HFFc6 (cell line): ENCODE measurements around the gene ADAMTS7. TPM values are rescaled to one million over a fixed set of nuclear protein-coding genes. Genes with fewer than 3 reads are reported as not detected.
A peak's percentile ranks its signal among the peaks of the same experiment; 100 is the strongest.
"Not testable (repeated sequence)": the region's sequence is repeated elsewhere in the genome, so short reads cannot be mapped to it uniquely, and the experiment has no call there.

ENCODE experiments used
- DNase-seq: peaks from one replicate; pipeline ENCODE4 v3.0.0-alpha.2; 2018
- H3K27ac Mint-ChIP-seq: 2 replicates; pipeline ENCODE4 v1.8.0; 2020; ENCODE audit warnings: mild to moderate bottlenecking, mixed read lengths
- H3K27me3 Mint-ChIP-seq: 2 replicates; pipeline ENCODE4 v1.8.0; 2021; ENCODE audit warnings: mild to moderate bottlenecking, moderate library complexity, mixed read lengths; ENCODE audit not compliant: insufficient read depth
- H3K36me3 Mint-ChIP-seq: 2 replicates; pipeline ENCODE4 v1.8.0; 2021; ENCODE audit warnings: low read depth, mixed read lengths
- H3K4me1 Mint-ChIP-seq: 2 replicates; pipeline ENCODE4 v1.8.0; 2020; ENCODE audit warnings: low read depth, mixed read lengths
- H3K4me3 Mint-ChIP-seq: 2 replicates; pipeline ENCODE4 v1.8.0; 2020; ENCODE audit warnings: mild to moderate bottlenecking, moderate library complexity, mixed read lengths
- H3K9me3 Mint-ChIP-seq: 2 replicates; pipeline ENCODE4 v1.8.0; 2020; ENCODE audit warnings: mild to moderate bottlenecking, mixed read lengths
- total RNA-seq, 6 experiments: library from RNA; stranded (reverse); fragmentation: NEBNext Ultra II Directional; extraction: Animal tissue kit (Norgen Biotek cat#: 25700); gene quantifications; 2 replicates in 1 of 6; 3 replicates in 5 of 6; pipeline ENCODE4 v1.2.3, GENCODE V29; 2021
- TF ChIP-seq, protein P1 (sequence below): fragments of 200-600 bp; sonication (generic); IDR thresholded peaks from 2 replicates; pipeline ENCODE4 v1.5.0; 2021; ENCODE audit warnings: antibody characterized with exemption, mild to moderate bottlenecking

The ADAMTS7 gene
- total RNA-seq, 6 experiments from 2014 or later, result 0.39 to 0.66 (median 0.59) TPM

DNA sequence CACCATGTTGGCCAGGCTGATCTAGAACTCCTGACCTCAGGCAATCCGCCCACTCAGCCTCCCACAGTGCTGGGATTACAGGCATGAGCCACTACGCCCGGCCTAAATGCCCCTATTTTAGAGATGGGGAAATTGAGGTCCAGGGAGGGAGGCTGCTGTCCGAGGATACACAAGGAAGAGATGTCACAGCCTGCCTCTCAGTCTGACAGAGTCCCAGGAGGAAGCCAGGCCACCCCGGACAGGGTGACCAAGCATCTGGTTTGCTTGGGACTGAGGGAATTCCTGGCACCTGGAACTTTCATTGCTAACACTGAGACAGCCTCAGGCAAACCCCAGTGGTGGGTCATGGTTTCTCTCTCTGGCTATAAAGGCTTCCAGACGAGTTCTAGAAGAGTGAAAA, 30.6 kb upstream of the ADAMTS7 start:
- Mint-ChIP-seq H3K9me3 (no peaks in the 10 kb centered on the region), H3K27me3 (peaks cover 26% of the 10 kb centered on the region), H3K4me1 (peaks cover 12% of the 10 kb centered on the region)

DNA sequence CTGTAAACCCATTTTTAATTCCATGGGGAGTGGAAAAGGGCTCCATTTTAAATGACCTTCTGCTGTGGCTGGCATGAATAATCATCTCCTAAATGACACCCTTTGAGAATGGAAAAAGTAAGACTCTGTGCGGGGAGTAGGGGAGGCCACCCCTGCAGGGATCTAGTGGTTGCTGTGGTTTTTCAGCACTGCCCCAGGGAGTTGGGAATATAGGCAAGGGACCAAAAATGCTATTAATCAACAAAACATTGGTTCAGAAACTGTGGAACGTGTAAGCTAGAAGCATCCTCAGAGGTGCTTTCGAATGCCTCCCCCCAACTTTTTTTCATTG, 30.1 kb upstream of the ADAMTS7 start:
- peaks cover 26% of the 10 kb centered on the region for H3K27me3 Mint-ChIP-seq

More for the DNA sequence above, 30.6 kb upstream of the ADAMTS7 start:
- no peak overlapping the region for H3K27ac Mint-ChIP-seq
- H3K4me3 Mint-ChIP-seq, result no peak overlapping the region
- H3K36me3 Mint-ChIP-seq, result no peaks in the 10 kb centered on the region
- TF ChIP-seq, protein P1, sequence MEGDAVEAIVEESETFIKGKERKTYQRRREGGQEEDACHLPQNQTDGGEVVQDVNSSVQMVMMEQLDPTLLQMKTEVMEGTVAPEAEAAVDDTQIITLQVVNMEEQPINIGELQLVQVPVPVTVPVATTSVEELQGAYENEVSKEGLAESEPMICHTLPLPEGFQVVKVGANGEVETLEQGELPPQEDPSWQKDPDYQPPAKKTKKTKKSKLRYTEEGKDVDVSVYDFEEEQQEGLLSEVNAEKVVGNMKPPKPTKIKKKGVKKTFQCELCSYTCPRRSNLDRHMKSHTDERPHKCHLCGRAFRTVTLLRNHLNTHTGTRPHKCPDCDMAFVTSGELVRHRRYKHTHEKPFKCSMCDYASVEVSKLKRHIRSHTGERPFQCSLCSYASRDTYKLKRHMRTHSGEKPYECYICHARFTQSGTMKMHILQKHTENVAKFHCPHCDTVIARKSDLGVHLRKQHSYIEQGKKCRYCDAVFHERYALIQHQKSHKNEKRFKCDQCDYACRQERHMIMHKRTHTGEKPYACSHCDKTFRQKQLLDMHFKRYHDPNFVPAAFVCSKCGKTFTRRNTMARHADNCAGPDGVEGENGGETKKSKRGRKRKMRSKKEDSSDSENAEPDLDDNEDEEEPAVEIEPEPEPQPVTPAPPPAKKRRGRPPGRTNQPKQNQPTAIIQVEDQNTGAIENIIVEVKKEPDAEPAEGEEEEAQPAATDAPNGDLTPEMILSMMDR, result no peak
- no peak for DNase-seq

DNA sequence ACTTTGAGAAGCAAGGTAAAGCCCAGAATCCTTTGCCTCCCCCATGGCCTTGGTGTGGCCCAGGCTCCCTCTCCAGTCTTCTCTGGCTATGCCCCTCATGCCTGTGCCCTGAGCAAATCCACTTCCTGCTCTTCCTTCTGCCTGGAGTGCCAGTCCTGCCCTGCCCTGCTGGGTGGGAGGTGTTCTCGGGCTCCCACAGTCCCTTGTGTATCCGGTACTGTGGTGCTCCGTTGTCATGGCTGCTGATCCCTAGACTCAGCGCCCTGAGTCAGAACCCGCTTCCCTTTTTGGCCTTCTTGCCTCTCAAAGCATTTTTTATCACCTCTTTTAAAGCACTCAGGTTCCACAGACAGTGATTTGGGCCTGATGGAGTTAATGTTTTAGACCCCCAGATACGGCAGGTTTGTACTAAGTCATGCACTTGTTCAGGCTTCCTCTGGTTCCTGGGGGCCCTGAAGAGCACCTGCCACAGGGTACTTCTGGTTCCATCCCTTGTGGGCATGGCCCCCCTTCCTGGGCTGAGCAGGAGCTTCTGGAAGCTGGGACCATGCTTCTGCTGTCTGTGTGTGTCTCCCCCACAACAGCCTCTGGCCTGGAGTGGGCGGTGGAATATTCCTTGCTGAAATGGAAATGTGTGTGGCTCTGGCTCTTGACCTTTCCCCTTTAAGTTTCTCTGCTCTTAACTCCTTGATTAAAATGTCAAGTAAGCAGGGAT, 29.6 kb upstream of the ADAMTS7 start:
- Mint-ChIP-seq H3K27ac (peak overlapping the region; percentile 23; the same call in 1 of the 2 replicates), H3K9me3 (no peaks in the 10 kb centered on the region), H3K4me1 (peaks cover 12% of the 10 kb centered on the region), H3K36me3 (no peaks in the 10 kb centered on the region), H3K4me3 (no peak overlapping the region), H3K27me3 (peaks cover 26% of the 10 kb centered on the region)
- DNase-seq, result peak; percentile 8
- TF ChIP-seq, protein P1, result no peak

More for the DNA sequence above, 30.1 kb upstream of the ADAMTS7 start:
- Mint-ChIP-seq H3K9me3 (no peaks in the 10 kb centered on the region), H3K4me3 (no peak overlapping the region), H3K4me1 (peaks cover 12% of the 10 kb centered on the region), H3K27ac (no peak overlapping the region), H3K36me3 (no peaks in the 10 kb centered on the region)
- TF ChIP-seq, protein P1, result no peak
- no peak for DNase-seq

DNA sequence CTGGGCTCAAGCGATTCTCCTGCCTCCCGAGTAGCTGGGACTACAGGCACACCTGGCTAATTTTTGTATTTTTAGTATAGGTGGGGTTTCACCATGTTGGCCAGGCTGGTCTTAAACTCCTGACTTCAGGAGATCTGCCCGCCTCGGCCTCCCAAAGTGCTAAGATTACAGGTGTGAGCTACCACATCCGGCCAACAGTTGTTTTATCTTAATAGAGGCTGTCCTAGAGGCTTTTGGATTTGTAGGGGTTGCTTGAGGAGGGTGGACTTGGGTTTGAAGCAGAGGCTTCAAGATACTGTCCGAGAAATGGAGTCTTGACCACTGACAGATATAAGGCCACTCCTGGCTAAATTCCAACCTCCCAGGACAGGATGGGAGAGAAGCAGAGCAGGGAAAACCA, 27.9 kb upstream of the ADAMTS7 start:
- H3K27me3 Mint-ChIP-seq, result peaks cover 29% of the 10 kb centered on the region

DNA sequence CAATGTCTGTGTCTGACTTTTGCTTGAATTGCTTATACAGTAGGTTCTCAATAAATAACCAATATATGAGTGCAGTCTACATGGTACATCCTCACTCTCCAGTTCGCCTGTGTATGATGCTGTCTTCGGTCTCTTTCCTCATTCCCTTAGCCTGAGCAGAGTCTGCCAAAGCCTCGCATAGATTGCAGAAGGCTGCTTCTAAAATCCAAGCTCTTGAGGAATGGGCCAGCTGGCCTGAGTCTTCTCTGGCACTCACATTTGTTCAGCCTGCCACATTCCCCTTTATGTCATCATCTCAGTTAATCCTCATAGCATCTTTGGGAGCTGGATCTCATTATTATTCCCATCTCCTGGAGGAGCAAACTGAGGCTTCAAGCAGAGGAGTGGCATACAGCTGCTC, 27.2 kb upstream of the ADAMTS7 start:
- no peak for DNase-seq
- Mint-ChIP-seq H3K27ac (no peak overlapping the region), H3K4me3 (no peak overlapping the region), H3K36me3 (no peaks in the 10 kb centered on the region), H3K27me3 (peaks cover 22% of the 10 kb centered on the region), H3K9me3 (no peaks in the 10 kb centered on the region), H3K4me1 (peaks cover 12% of the 10 kb centered on the region)
- TF ChIP-seq, protein P1, result no peak

More for the DNA sequence above, 27.9 kb upstream of the ADAMTS7 start:
- not testable (repeated sequence) for H3K4me3 Mint-ChIP-seq, H3K27ac Mint-ChIP-seq, H3K9me3 Mint-ChIP-seq, DNase-seq, H3K36me3 Mint-ChIP-seq
- H3K4me1 Mint-ChIP-seq, result peaks cover 12% of the 10 kb centered on the region

DNA sequence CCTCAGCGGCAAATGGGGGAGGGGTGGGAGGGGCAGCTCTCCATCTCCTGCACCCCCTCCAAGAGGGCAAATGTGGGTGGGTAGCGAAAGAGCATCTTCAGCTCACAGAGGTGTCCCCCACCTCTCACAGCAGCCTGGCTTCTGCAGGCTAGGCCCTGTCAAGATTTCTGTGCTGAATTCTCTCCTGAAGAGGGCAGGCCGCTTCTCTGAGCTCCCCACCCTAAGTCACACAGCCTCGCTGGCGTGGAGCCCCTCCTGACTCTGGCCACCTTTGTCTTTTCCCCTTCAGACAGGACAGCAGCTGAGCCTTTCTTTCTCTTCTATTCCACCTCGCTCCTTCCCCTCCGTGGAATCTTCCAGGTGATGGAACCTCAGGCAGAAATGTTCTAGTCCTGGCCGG, 26.3 kb upstream of the ADAMTS7 start:
- Mint-ChIP-seq H3K4me3 (no peak overlapping the region), H3K4me1 (peaks cover 12% of the 10 kb centered on the region), H3K27ac (no peak overlapping the region), H3K27me3 (peaks cover 16% of the 10 kb centered on the region), H3K36me3 (no peaks in the 10 kb centered on the region), H3K9me3 (no peaks in the 10 kb centered on the region)
- DNase-seq, result no peak
- TF ChIP-seq, protein P1, result no peak
